Placental epithelial cell (primary cell): ENCODE data around the gene FOXG1. TPM values are rescaled to one million over a fixed set of nuclear protein-coding genes. Genes with fewer than 3 reads are reported as not detected.

Experiments used
- total RNA-seq: library from RNA; depleted of rRNA; stranded (reverse); fragments of >200 nt; gene quantifications from 2 replicates; pipeline ENCODE4 v1.2.3, GENCODE V29; 2012

Gene FOXG1
- total RNA-seq = under 0.01 TPM in 1 of 2 replicates, not detected in the other

GRCh38 chr14:28766469-28766955 lies at the start of gene FOXG1:
Gene FOXG1 (plus strand): TSS chr14:28766787. CDS start chr14:28767280, 493 bp downstream.

